ENCODE measurements around the gene DNAH11.

DNAH11 gene

GRCh38 chr7:21939136-21939857 is 396.5 kb downstream of the DNAH11 start:
- DNase-seq, result no peak

- DNase-seq, result no peak
Measured at GRCh38 chr7:21939858-21940372, 397.1 kb downstream of the DNAH11 start.

- peak; percentile 96 to 98 for DNase-seq
Measured at GRCh38 chr7:21941611-21942141, 398.8 kb downstream of the DNAH11 start.

GRCh38 chr7:21942955-21943354 is 400.1 kb downstream of the DNAH11 start:
- DNase-seq, result no peak

GRCh38 chr7:21943436-21943835 is 400.6 kb downstream of the DNAH11 start:
- DNase-seq, result no peak

GRCh38 chr7:21944616-21945453 is 402.0 kb downstream of the DNAH11 start:
- peak; percentile 64 to 71 for DNase-seq

GRCh38 chr7:21945454-21946221 is 402.8 kb downstream of the DNAH11 start, which contains the start of gene CDCA7L:
Gene CDCA7L (minus strand): TSS chr7:21945899. CDS start chr7:21945804, 95 bp downstream.
- DNase-seq, result peak; percentile 87 to 92

- DNase-seq, result no peak
Measured at GRCh38 chr7:21946222-21946709, 403.4 kb downstream of the DNAH11 start.

GRCh38 chr7:21947056-21947455 is 404.2 kb downstream of the DNAH11 start:
- no peak for DNase-seq

- no peak for DNase-seq
Measured at GRCh38 chr7:21947946-21948345, 405.1 kb downstream of the DNAH11 start.

GRCh38 chr7:21948364-21948763 is 405.5 kb downstream of the DNAH11 start:
- no peak for DNase-seq

GRCh38 chr7:21948887-21949540 is 406.2 kb downstream of the DNAH11 start:
- no peak for DNase-seq

Data from Kasumi-1 (cell line).